ENCODE measurements around the gene DENND1B.
"Not testable (repeated sequence)": the region's sequence is repeated elsewhere in the genome, so short reads cannot be mapped to it uniquely, and the experiment has no call there.

DENND1B gene

DNA sequence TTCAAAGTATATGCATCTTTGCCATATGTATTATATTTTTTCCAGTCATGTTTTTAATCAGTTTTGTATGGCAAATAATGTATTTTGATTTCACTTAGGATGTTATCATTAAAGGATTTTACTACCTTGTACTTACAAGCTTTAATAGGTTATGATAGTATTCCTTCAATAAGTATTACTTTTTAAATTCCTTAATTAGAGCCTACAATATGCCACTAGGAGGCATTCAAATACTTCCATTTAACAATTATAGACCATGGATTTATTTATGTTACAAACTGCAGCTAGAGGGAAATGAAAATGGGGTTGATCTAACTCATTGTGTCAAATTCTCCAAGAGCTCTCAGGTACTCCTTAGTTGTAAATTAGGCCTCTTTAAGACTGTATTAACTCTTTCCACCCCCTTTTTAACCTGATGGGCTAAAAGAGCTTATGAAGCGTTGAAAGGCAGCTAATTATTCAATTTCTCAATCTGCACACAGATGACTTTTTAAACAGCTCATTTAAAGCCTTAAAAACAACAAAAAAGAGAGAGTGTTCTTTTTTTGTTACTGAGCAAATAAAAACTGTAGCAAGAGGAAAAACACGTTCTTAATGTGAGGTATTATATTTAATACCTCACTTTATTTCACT lies 156.2 kb downstream of the DENND1B start:
- FAIRE-seq, result peak; percentile 88

DNA sequence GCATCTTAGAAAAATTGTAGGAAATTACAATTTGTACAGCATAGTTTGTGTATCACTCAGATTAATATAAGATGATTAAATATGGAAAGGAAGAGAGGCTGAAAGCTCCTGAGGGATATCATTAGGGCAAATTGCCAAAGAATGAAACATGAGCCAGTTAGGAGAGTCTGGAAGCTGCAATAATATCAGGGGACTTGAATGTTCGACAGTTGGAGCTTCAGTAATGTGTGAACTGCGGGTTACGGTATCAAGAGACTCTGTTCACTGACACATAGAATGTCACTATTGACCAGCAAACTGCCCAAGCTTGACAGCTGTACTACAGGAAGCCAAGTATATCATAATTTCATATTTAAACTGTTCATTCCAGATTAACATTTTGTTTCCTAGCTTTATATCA lies 157.2 kb downstream of the DENND1B start:
- no peak for FAIRE-seq

DNA sequence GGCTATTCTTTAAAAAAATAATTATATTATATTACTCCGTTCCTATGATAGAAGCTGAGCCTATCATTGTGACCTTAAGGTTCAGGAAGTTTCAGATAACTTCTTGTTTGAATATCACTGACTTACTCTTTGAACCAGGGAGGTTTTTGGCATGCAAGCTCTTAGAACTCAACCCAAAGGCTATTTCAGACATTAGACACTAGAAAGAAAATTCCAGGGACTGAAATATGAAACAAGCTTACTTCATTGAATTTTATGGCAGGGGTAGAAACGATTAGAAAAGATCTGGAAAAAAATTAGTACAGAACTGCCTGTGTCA lies 159.6 kb downstream of the DENND1B start:
- no peak for FAIRE-seq

DNA sequence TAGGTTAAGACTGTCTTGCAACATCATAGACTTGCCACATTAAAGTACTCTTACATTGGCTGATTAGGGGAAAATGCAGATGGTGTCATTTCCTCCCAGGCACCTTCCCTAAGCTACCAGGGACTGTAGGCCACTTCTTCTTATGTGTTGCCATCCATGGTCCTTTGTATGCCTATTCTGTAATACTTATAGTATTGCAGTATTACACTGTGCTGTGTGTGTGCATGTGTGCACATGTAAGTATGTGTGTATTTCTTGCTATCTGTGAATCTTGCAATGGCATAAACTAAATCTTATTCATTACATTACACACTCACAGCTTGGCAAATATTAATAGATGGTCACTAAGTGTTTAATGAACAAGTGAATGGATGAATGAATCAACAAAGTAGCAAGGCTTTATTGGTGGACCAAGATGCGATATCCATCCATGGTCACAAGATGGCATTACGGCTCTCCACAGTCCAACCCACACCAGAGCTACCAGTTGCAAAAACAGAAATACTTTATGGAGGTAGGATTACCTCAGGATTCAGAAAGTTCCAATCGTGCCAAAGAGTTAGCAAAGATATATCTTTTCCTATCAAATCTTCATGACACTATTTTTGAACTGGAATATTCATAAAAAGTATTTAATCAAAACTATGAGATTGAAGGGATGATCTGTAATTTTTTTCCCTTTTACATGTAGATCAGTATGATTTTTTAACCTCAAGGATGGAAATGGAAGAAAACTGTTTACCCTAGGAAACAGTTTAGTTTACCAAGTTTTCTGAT lies 160.2 kb downstream of the DENND1B start:
- FAIRE-seq, result peak; percentile 93

DNA sequence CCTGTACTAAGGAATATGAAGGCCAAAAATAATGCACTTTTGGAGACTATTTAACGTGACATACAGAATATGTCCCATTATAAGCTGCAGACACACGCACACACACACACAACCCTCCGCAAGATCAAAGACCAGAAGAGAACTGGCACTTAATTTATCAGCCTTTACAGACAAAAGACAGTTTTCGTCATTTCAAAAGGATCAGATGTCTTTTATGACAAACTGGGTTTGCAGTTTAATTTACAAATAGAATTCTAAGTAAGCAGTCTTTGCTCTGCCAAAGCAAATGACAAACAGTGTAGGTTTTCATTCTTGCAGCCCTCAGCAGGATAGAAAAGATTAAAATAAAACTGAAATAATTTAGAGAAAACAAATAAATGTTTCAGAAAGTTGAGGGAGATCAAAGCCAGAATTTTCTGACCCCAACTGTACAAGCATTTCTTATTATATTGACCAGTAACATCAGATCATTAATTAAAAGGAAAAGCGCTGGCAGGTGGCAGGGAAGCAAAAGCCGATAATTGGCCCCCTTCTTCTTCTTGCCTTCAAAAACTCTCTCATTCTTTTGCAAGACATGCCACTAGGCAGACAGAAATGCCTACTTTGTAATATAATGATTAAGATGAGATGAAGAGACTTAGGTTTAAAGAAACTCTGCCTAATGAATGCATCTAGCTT lies 169.0 kb downstream of the DENND1B start:
- no peak for FAIRE-seq

DNA sequence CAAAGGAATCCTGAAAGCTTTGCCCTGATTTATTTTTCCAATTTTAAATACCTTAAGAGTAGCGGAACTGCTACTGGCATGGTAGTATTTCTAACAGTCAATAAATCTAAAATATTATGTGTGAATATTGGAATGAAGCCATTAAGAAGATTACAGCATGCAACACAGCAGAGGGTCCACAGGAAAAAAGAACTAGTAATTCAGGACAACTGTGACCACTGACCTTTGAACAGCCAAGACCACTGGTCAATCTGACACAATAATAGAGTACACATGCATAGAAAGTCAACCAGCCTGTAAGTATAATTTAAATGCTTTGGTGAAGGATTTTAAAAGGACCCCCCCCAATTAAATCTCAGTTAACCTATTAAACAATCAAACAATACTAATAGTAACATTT lies 171.0 kb downstream of the DENND1B start:
- no peak for FAIRE-seq

DNA sequence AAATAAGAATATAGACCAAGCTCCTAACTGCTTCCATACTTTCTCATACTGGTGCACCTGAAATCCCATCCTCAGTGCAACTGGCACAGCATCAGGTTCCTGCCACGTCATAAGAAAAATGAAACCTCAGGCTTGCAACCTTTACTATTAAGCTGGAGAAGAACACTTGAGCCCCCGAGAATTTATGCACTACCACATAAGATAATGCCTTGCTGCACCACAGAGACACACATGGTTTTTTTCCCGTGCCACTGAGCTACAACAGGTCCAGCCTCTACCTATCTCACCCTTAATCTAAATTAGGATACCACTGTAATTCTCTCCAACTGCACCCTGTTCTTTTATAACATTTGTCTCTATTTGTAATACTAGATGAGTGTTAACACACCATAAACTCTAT lies 174.5 kb downstream of the DENND1B start:
- FAIRE-seq, result no peak

DNA sequence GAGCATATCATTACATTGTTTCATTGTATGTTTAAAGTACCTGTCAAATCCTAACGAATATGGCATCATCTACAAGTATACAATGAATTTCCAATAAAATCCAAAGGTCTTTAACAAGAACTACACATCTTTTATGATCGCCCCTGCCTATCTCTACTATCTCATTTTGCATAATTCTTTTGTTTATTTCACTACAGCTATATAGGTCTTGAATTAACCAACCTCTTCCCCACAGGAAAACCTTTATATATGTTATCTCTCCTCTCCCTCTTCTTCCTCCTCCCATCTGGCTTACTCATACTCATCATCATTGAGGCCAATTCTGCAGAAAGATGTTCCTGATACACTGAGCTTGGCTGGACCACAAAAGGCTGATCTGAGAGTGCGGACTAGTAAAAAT lies 175.5 kb downstream of the DENND1B start:
- FAIRE-seq, result no peak

DNA sequence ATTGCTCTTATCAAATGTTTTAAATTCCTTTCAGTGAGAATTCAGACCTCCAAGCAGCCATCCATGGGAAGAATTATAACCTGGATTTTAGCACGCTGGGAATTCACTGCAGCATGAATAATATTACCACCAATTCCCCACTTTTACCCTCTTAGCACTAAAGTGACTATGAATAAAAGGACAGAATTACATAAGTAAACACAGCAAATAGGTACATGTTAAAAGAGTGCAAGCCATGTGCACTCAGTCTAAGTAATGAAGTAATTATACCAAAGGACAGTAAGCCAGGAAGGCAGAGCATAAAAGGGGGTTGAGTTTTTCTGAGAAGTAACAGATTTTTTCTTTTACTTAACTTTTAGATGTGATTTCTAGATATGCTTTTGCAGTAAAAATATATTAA lies 176.3 kb downstream of the DENND1B start:
- no peak for FAIRE-seq

DNA sequence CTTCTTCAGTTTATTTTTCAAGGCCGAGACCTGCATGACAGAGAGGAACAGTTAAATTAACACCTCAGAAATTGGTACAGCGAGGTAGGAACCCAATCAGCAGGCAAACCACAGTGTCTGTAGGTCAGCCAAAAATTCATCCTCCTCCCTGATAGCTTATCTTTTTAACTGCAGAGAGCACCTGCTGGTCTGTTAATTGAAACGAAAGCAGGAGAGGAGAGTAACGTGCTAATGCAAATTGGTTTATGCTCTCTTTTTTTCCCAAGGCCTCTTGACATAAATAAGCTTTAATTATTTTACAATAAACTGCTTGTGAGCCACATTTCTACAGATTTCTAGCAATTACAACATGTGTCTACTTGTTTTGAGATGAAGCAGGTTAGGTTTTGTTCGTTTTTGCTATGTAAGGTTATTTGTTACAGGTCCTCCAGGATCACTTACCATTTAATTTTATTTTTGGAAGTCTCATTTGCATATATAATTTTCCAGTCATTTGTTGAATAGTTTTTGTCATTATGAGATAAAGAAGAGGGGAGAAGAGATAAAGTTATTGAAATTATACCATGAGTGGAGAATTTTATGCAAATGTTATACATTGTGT lies 179.9 kb downstream of the DENND1B start:
- FAIRE-seq, result no peak

DNA sequence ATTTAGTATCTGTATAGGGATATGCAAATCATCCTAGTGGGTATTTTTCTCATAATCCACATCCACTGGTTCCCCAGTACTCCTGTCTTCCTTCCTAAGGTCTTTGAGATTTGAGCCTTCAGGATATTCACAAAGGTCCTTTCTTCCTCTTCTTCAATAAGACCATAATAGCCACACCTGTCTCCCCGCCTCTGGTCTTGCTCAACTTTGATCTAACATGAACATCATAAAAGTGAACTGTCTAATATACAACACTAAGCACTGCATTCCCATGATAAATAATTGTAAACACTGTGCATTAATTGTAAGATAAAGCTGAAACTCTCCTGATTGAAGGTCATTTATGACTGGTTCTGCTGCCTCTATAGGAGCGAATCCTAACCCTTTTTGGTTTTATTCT lies 184.6 kb downstream of the DENND1B start:
- FAIRE-seq, result no peak

DNA sequence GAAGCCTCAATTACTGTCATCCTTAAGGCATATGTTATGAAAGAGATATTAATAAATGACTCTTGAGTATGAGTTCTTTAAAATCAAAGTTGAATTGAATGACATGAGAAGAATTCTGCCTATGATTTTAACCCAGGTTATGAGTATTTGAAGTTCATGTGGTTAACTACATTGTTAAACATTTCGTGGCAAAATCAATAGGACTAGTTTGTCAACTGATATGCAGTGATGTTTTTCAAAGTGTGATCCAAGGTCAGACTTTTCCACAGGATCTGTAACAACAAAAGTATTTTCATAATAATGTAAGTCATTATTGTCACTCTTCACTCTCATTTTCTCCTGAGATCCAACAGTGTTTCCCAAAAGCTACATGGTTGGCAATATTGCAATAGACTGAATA lies 189.5 kb downstream of the DENND1B start:
- no peak for FAIRE-seq

DNA sequence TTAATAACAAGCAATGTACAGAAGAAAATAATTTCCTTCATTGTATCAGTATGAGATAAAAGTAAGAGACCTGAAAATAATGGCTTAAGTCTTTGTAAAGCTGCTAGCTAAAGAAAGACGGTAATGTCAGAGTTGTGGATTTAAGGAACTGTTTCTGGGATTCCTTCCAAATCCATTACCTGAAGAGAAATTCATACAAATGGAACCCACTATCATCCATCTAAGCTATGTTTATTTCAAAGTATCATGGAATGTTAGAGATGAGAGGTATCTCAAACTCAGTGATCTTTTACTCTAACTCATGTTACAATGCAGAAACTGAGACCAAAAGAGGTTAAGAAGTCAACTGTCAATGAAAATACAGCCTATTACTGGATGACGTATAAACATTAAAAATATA lies 197.7 kb downstream of the DENND1B start:
- FAIRE-seq, result no peak

DNA sequence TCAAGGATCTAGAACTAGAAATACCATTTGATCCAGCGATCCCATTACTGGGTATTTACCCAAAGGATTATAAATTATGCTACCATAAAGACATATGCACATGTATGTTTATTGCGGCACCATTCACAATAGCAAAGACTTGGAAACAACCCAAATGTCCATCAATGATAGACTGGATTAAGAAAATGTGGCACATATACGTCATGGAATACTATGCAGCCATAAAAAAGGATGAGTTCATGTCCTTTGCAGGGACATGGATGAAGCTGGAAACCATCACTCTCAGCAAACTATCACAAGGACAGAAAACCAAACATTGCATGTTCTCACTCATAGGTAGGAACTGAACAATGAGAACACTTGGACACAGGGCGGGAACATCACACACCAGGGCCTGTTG lies 199.7 kb downstream of the DENND1B start:
- not testable (repeated sequence) for FAIRE-seq

DNA sequence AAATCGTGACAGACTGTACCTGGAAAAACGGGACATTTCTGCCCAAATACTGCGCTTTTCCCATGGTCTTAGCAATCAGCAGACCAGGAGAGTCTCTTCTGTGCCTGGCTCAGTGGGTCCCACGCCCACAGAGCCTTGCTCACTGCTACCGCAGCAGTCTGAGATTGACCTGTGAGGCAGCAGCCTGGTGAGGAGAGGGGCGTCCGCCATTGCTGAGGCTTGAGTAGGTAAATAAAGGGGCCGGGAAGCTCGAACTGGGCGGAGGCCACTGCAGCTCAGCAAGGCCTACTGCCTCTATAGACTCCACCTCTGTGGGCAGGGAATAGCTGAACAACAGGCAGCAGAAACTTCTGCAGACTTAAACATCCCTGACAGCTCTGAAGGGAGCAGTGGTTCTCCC lies 203.1 kb downstream of the DENND1B start:
- no peak for FAIRE-seq

DNA sequence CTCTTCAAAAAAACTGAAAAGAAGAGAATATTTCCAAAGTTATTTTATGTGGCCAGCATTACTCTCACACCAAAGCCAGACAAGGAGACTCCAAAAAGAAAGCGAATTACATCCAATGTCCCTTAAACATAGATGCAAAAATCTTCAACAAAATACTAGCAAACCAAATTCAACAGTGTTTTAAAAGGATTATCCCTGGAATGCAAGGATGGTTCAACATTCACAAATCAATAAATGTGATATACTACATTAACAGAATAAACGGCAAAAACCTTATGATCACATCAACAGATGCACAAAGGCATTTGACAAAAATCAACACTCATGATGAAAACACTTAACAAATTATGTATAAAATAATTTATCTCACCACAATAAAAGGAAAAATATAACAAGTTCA lies 207.8 kb downstream of the DENND1B start:
- no peak for FAIRE-seq

DNA sequence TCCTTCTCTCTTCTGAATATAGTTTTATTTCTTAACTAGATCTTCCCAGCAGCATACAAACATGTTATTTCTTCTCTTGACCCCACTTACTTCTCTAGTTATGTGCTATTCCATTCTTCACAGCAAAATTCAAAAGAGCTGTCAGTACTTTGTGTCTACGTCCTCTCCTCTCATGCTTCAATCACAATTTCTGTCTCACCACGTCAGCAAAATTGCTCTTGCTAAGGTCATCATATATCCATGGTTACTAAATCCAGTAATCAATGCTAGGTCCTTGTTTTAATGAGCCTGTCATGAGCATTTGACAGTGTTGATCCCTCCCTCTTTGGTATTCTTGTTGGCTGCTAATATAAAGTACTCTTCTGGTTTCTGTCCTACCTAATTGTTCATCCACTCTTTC lies 214.2 kb downstream of the DENND1B start:
- no peak for FAIRE-seq

DNA sequence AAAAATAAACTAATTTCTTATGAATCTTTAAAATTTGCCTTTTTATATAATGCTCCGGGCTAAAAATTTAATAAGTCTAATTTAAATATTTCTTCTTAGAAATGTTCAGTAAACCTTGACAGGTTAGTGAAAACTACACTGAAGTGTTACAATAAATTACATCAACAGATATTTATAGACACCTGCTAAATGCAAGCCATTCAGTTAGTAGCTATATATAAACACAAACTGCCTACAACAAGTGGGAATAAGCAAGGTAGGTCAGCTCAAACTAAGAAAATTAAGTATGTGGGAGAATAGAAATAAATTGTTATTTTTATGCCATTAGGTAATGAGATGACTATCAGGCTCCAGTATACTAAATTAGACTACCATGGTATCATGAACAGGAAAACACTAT lies 215.6 kb downstream of the DENND1B start:
- peak; percentile 76 for FAIRE-seq

DNA sequence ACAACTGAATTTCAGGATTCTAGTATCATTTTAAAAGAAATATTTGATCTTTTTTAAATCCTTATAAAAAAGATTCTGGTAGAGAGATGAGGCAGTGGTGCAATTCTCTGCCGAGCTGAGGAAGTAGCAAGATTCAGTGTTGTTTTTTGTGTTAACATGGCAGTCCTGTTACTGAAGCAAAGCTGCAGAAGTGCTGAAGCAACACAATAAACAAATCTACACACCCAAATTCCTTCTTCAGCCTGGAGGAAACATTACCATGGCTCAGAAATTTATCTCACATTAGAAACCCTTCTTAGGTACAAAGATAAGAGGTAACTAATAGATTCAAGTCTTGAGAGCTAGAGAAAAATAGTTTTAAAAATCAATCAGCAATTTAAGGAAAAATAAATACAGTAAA lies 216.0 kb downstream of the DENND1B start:
- no peak for FAIRE-seq

DNA sequence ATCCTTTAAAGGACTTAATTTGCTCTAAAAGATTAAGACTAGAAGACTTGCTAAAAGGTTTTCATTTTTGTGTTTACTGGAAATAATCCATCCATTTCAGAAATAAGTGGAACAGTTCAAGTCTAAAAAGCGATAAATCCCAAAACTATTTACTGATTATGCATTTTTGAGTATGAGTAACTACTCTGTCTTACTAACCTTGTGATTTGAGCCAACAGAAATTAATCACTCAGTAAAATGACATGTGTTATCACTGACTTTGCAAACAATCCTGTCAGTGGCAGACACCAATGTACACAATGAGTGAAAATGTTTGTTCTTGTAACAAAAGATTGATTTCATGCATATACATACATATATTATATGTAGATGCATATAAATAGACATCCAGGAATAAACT lies 218.0 kb downstream of the DENND1B start:
- FAIRE-seq, result no peak

DNA sequence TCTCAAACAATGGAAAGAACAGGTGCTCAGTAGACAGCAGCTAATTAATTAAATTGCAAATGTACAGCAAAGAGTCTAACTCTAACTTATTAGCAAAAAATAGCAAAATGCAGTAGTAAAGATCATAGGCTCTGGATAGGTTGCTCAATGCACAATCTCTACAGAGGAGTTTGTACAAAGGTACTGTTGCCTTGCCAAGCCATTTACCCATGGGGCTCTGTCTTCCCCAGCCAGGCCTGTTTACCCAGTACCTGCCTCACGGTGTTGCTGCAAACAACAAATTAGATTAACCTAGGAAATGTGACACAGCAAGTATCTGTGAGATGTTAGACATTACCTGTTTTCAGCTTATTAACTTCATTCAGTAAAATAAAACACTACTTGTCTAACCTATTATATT lies 222.0 kb downstream of the DENND1B start:
- no peak for FAIRE-seq

DNA sequence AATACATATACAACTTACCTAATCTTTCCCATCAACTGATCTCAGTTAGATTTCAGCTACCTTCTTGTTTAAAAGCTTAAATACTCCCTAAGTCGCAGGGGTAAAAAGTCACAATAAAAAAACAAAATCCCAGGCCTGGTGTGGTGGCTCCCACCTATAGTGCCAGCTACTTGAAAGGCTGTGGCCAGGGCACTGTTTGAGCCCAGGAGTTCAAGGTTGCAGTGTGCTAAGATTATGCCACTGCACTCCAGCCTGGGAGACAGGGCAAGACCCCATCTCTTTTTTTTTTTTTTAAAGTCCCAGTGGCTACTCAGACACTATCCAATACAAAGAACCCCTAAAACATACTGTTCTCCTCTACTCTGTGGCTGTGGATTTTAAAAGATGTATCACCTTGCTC lies 228.3 kb downstream of the DENND1B start:
- FAIRE-seq, result no peak

DNA sequence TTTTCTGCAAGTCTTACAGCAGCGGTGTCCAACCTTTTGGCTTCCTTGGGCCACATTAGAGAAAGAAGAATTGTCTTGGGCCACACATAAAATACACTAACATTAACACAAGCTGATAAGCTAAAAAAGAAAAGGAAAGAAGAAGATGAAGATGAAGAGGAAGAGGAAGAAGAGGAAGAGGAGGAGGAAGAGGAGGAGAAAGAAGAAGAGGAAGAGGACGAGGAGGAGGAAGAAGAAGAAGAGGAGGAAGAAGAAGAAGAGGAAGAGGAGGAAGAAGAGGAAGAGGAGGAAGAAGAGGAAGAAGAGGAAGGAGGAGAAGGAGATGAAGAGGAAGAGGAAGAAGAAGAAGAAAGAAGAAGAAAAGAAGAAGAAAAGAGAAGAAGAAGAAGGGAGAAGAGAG lies 230.7 kb downstream of the DENND1B start:
- no peak for FAIRE-seq

DNA sequence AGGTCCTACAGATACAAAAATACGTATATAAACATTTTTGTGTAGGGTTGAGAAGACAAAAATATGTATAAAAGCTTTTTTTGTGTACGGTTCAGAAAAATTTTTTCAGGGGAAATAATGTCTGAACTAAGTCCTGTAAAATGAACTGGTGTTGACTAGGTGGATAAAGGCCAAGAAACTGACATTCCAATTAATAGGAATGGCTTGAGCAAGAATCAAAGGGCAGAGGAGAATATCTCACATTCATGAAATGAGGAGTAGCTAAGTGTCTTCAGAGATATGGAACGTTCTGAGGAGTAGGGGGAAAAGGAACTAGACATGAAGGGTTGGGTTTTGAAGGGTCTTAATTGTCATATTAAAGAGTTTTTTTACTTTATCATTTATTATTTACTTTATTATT lies 231.2 kb downstream of the DENND1B start:
- FAIRE-seq, result no peak
